ENCODE measurements around the gene ZNF217. TPM values are rescaled to one million over a fixed set of nuclear protein-coding genes. Genes with fewer than 3 reads are reported as not detected.
"Not testable (repeated sequence)": the region's sequence is repeated elsewhere in the genome, so short reads cannot be mapped to it uniquely, and the experiment has no call there.

Gene ZNF217
- total RNA-seq, 2 experiments from 2014 or later = 39.7 to 68.4 TPM

- H2AFZ ChIP-seq (ENCODE audit: low read length) = no peak overlapping the region; the same call in 1 of the 2 replicates
- ChIA-PET POLR2A (interaction anchor here (0.5 to 1.0 kb wide), 4 partner anchors 71 to 447 kb away, joined by 3 to 6 read pairs (median 4); no protein-coding TSS in a partner anchor), CTCF (ENCODE audit: unreplicated experiment) (no interaction called here)
- peak overlapping the region; percentile 95 for H3K27ac ChIP-seq (ENCODE audit: low read depth, low read length, poor library complexity, severe bottlenecking)
- H3K4me1 ChIP-seq (ENCODE audit: insufficient read depth, low read length, poor library complexity, severe bottlenecking) = peaks cover 28% of the 10 kb centered on the region
- TSS peak; percentile 65 for BruUV-seq (replicated peaks)
- TF ChIP-seq EZH2phosphoT487 (IDR thresholded peaks at IDR 0.05; ENCODE audit: borderline replicate concordance, low read depth, low read length) = no peak
- TF ChIP-seq, protein P1, sequence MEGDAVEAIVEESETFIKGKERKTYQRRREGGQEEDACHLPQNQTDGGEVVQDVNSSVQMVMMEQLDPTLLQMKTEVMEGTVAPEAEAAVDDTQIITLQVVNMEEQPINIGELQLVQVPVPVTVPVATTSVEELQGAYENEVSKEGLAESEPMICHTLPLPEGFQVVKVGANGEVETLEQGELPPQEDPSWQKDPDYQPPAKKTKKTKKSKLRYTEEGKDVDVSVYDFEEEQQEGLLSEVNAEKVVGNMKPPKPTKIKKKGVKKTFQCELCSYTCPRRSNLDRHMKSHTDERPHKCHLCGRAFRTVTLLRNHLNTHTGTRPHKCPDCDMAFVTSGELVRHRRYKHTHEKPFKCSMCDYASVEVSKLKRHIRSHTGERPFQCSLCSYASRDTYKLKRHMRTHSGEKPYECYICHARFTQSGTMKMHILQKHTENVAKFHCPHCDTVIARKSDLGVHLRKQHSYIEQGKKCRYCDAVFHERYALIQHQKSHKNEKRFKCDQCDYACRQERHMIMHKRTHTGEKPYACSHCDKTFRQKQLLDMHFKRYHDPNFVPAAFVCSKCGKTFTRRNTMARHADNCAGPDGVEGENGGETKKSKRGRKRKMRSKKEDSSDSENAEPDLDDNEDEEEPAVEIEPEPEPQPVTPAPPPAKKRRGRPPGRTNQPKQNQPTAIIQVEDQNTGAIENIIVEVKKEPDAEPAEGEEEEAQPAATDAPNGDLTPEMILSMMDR (conservative IDR thresholded peaks at IDR 0.05; ENCODE audit: low read length) = no peak
- no peaks in the 10 kb centered on the region for H3K9me3 ChIP-seq (ENCODE audit: low read length)
- peak overlapping the region; percentile 100 for H3K4me3 ChIP-seq (ENCODE audit: low read depth, low read length, poor library complexity, severe bottlenecking)
- intact Hi-C loops (cut with micrococcal nuclease; ENCODE audit: unreplicated experiment) = loop anchor here (1.0 to 5.0 kb wide), 4 partner anchors 11 to 324 kb away; no protein-coding TSS in a partner anchor
- no peaks in the 10 kb centered on the region for H3K9me2 ChIP-seq (ENCODE audit: insufficient read depth, low read length)
- peaks cover 55% of the 10 kb centered on the region for H3K79me2 ChIP-seq (ENCODE audit: insufficient read depth, low read depth, low read length)
- no peaks in the 10 kb centered on the region for H4K20me1 ChIP-seq (ENCODE audit: insufficient read depth, low read length)
- no peaks in the 10 kb centered on the region for H3K36me3 ChIP-seq (ENCODE audit: insufficient read depth, low read length)
- DNase-seq (ENCODE audit: low spot score) = peak; percentile 51
- H3K4me2 ChIP-seq (ENCODE audit: low read length) = peak overlapping the region; percentile 99
Observed at GRCh38 chr20:53592992-53593465, 610 bp downstream of the ZNF217 start.

GRCh38 chr20:53592454-53592991, 1.1 kb downstream of the ZNF217 start:
- H4K20me1 ChIP-seq (ENCODE audit: insufficient read depth, low read length); H3K9me2 ChIP-seq (ENCODE audit: insufficient read depth, low read length); BruUV-seq (replicated peaks); H2AFZ ChIP-seq (ENCODE audit: low read length); CTCF ChIA-PET (ENCODE audit: unreplicated experiment); H3K9me3 ChIP-seq (ENCODE audit: low read length); H3K36me3 ChIP-seq (ENCODE audit: insufficient read depth, low read length): not testable (repeated sequence)
- peak overlapping the region; percentile 99 for H3K4me2 ChIP-seq (ENCODE audit: low read length)
- POLR2A ChIA-PET = interaction anchor here (0.6 to 1.7 kb wide), 9 partner anchors 10 to 347 kb away, joined by 3 to 5 read pairs (median 4); no protein-coding TSS in a partner anchor
- intact Hi-C loops (cut with micrococcal nuclease; ENCODE audit: unreplicated experiment) = loop anchor here (1.0 to 5.0 kb wide), 4 partner anchors 10 to 325 kb away; no protein-coding TSS in a partner anchor
- peak overlapping the region; percentile 95 for H3K27ac ChIP-seq (ENCODE audit: low read depth, low read length, poor library complexity, severe bottlenecking)
- H3K79me2 ChIP-seq (ENCODE audit: insufficient read depth, low read depth, low read length) = peaks cover 60% of the 10 kb centered on the region
- peaks cover 32% of the 10 kb centered on the region for H3K4me1 ChIP-seq (ENCODE audit: insufficient read depth, low read length, poor library complexity, severe bottlenecking)
- peak; percentile 73 for DNase-seq (ENCODE audit: low spot score)
- peak overlapping the region; percentile 100 for H3K4me3 ChIP-seq (ENCODE audit: low read depth, low read length, poor library complexity, severe bottlenecking)

DNA sequence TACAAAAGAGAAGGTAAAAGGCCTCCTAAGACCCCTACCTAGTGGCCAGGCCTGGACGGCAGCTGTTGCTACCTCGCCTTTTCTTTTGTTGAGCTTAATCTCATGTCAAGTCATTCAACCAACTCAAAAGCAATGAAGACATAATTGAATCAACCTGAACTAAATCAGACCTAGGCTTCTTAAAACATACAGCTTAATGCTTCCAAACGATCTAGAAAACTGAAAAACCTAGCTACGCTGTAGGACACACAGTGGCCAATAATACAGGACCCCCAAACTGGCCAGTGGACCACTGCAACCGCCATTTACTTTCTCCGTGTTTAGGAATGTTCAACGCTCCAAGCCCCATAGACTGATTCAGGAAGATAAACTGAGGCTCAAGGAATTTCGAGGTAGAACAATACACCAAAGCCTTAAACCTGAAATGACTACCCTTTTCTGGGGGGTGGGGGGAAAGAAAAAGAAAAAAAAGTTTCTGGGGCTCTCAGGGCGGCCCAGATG, 1.6 kb downstream of the ZNF217 start:
- H3K79me2 ChIP-seq (ENCODE audit: insufficient read depth, low read depth, low read length) = peaks cover 66% of the 10 kb centered on the region
- H3K4me3 ChIP-seq (ENCODE audit: low read depth, low read length, poor library complexity, severe bottlenecking) = peak overlapping the region; percentile 100
- H3K9me3 ChIP-seq (ENCODE audit: low read length); BruUV-seq (replicated peaks); H4K20me1 ChIP-seq (ENCODE audit: insufficient read depth, low read length); H2AFZ ChIP-seq (ENCODE audit: low read length); CTCF ChIA-PET (ENCODE audit: unreplicated experiment); H3K9me2 ChIP-seq (ENCODE audit: insufficient read depth, low read length); H3K36me3 ChIP-seq (ENCODE audit: insufficient read depth, low read length): not testable (repeated sequence)
- POLR2A ChIA-PET = interaction anchor here (0.6 to 1.7 kb wide), 10 partner anchors 10 to 348 kb away, joined by 3 to 6 read pairs (median 4); no protein-coding TSS in a partner anchor
- peak; percentile 49 for DNase-seq (ENCODE audit: low spot score)
- H3K4me2 ChIP-seq (ENCODE audit: low read length) = peak overlapping the region; percentile 99
- H3K27ac ChIP-seq (ENCODE audit: low read depth, low read length, poor library complexity, severe bottlenecking) = peak overlapping the region; percentile 95
- peaks cover 38% of the 10 kb centered on the region for H3K4me1 ChIP-seq (ENCODE audit: insufficient read depth, low read length, poor library complexity, severe bottlenecking)
- intact Hi-C loops (cut with micrococcal nuclease; ENCODE audit: unreplicated experiment) = loop anchor here (1.0 to 5.0 kb wide), 4 partner anchors 10 to 325 kb away; no protein-coding TSS in a partner anchor
- TF ChIP-seq, protein P1 (conservative IDR thresholded peaks at IDR 0.05; ENCODE audit: low read length) = 0 out of 2 replicates have a peak, but pooled peaks have one; percentile 8

DNA sequence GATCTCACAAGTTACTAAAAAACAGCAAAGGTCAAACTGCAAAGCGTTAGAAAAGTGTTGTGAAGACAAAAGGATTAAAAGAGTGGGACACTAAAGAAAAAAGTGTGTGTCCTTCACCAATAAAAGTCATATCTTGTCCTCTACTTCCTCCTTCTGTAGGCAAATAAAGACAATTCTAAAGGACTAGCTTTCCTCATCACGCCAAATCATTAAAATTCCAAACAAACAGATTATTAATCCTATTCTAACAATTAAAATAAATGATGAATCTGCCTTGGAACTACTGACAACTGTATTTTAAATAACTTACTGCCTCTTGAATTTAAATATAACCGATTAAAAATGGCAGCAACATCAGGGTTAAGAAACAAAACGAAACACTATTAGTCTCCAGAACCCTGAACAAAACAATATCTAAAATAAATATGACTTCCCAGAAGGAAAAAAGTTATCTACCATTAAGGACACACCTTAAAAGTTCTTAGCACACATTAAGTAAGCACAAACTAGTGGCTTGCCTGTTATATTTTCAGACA, 2.4 kb downstream of the ZNF217 start:
- Histone ChIP-seq H3K79me2 (ENCODE audit: insufficient read depth, low read depth, low read length) (peaks cover 73% of the 10 kb centered on the region), H3K27ac (ENCODE audit: low read depth, low read length, poor library complexity, severe bottlenecking) (peak overlapping the region; percentile 95), H3K4me1 (ENCODE audit: insufficient read depth, low read length, poor library complexity, severe bottlenecking) (peaks cover 45% of the 10 kb centered on the region), H3K4me3 (ENCODE audit: low read depth, low read length, poor library complexity, severe bottlenecking) (peak overlapping the region; percentile 100), H3K4me2 (ENCODE audit: low read length) (peak overlapping the region; percentile 99)
- H4K20me1 ChIP-seq (ENCODE audit: insufficient read depth, low read length); H3K9me3 ChIP-seq (ENCODE audit: low read length); H2AFZ ChIP-seq (ENCODE audit: low read length); H3K36me3 ChIP-seq (ENCODE audit: insufficient read depth, low read length); CTCF ChIA-PET (ENCODE audit: unreplicated experiment); H3K9me2 ChIP-seq (ENCODE audit: insufficient read depth, low read length): not testable (repeated sequence)
- intact Hi-C loops (cut with micrococcal nuclease; ENCODE audit: unreplicated experiment) = loop anchor here (5.0 kb wide), 2 partner anchors 241 to 326 kb away; no protein-coding TSS in a partner anchor
- POLR2A ChIA-PET = interaction anchor here (0.6 to 1.7 kb wide), 10 partner anchors 9 to 348 kb away, joined by 3 to 6 read pairs (median 5); no protein-coding TSS in a partner anchor
- BruUV-seq (replicated peaks) = TSS peak; percentile 27
- peak; percentile 44 for DNase-seq (ENCODE audit: low spot score)

All from OCI-LY7 (cell line).